Tibial artery (tissue), 4 donors: ENCODE results near the gene POLD1.

Experiments
- DNase-seq, 2 donors: peaks; one replicate each; pipeline ENCODE4 v3.0.0-alpha.2; 2019
- H3K27ac ChIP-seq, 2 donors: fragments of 200-600 bp; sonication (generic) in 1 of 2; 1 replicate in 1 of 2; 2 replicates in 1 of 2; pipeline ENCODE4 v1.5.1; 2018 to 2019; ENCODE audit warnings: mild to moderate bottlenecking in 1 of 2
- H3K27me3 ChIP-seq, 2 donors: fragments of 200-600 bp; sonication (generic) in 1 of 2; one replicate each; pipeline versions ENCODE4 v1.5.1 to v1.6.0; 2016 to 2019
- H3K36me3 ChIP-seq, 3 donors: fragments of 200-600 bp; sonication (generic) in 2 of 3; one replicate each; pipeline ENCODE4 v1.5.1; 2016 to 2019; ENCODE audit warnings: mild to moderate bottlenecking in 2 of 3
- H3K4me1 ChIP-seq, 4 donors: fragments of 200-600 bp; sonication (generic) in 2 of 4; 1 replicate in 3 of 4; 2 replicates in 1 of 4; pipeline ENCODE4 v1.5.1; 2016 to 2019
- H3K4me3 ChIP-seq, 2 donors: fragments of 200-600 bp; sonication (generic) in 1 of 2; 1 replicate in 1 of 2; 2 replicates in 1 of 2; pipeline ENCODE4 v1.5.1; 2018 to 2019; ENCODE audit warnings: mild to moderate bottlenecking in 2 of 2
- H3K9me3 ChIP-seq, 3 donors: fragments of 200-600 bp; sonication (generic) in 1 of 3; one replicate each; pipeline ENCODE4 v1.5.1; 2016 to 2019
- intact Hi-C: fragments of 100-400 bp; cut with DNase I; formaldehyde crosslinking; loops from one replicate; pipeline ENCODE4 v1.15.0; 2023; ENCODE audit warnings: low total_unique reads
- TF ChIP-seq, protein P1 (sequence below), 2 experiments: fragments of 200-600 bp in 1 of 2; fragments of 450-650 bp in 1 of 2; IDR thresholded peaks; one replicate each; pipeline ENCODE4 v1.5.1; 2017 to 2019; ENCODE audit warnings: antibody characterized with exemption in 2 of 2, mild to moderate bottlenecking in 1 of 2, moderate library complexity in 1 of 2

Gene POLD1

DNA sequence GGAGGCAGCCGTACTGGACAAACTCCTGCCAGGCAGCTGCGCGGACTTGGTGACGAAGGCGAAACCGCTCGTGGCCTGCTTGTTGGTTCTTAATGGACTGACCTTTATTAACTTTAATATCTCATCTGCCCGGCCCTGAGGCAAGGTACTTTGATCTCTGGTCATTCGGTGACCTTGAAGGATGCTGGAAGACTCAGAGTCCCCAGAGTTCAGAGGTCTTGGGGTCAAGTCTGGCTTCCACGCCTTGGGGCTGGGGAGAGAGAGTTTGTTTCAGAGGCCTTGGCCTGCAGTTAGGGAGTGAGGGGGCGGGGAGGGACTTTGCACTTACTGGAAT, 82.5 kb downstream of the POLD1 start:
- no peak overlapping the region for H3K27ac ChIP-seq

DNA sequence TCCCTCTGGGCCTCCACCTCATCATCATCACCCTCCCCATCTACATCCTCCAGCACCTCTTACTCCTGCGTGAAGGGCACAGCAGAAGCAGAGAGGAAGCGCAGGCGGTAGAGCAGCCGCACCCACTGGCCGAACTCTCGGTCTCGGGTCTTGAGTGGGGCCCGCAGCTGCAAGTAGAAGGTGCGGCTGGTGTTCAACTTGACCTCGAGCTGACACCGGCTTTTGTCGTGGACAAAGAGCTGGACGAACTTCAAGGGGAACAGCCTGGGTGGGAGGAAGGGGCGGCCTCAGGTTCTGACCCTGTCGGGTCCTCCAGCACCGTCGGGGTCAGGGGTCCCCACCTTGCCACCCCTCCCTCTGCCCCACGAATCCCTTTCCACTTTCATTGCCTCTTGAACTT, 83.4 kb downstream of the POLD1 start:
- DNase-seq, result no peak
- no peaks in the 10 kb centered on the region for H3K36me3 ChIP-seq
- no peaks in the 10 kb centered on the region for H3K9me3 ChIP-seq
- H3K27ac ChIP-seq, result no peak overlapping the region
- TF ChIP-seq, protein P1, sequence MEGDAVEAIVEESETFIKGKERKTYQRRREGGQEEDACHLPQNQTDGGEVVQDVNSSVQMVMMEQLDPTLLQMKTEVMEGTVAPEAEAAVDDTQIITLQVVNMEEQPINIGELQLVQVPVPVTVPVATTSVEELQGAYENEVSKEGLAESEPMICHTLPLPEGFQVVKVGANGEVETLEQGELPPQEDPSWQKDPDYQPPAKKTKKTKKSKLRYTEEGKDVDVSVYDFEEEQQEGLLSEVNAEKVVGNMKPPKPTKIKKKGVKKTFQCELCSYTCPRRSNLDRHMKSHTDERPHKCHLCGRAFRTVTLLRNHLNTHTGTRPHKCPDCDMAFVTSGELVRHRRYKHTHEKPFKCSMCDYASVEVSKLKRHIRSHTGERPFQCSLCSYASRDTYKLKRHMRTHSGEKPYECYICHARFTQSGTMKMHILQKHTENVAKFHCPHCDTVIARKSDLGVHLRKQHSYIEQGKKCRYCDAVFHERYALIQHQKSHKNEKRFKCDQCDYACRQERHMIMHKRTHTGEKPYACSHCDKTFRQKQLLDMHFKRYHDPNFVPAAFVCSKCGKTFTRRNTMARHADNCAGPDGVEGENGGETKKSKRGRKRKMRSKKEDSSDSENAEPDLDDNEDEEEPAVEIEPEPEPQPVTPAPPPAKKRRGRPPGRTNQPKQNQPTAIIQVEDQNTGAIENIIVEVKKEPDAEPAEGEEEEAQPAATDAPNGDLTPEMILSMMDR (IDR thresholded peaks at IDR 0.05), result no peak
- intact Hi-C loops, result no loop called here
- H3K27me3 ChIP-seq, result peaks cover 0 to 52% of the 10 kb centered on the region in 2 donors
- no peaks in the 10 kb centered on the region for H3K4me1 ChIP-seq
- no peak overlapping the region for H3K4me3 ChIP-seq

More for the DNA sequence above, 82.5 kb downstream of the POLD1 start:
- H3K4me1 ChIP-seq, result no peaks in the 10 kb centered on the region
- H3K27me3 ChIP-seq, result peaks cover 0 to 61% of the 10 kb centered on the region in 2 donors
- H3K4me3 ChIP-seq, result no peak overlapping the region
- intact Hi-C loops, result no loop called here
- TF ChIP-seq, protein P1 (IDR thresholded peaks at IDR 0.05), result no peak
- no peaks in the 10 kb centered on the region for H3K36me3 ChIP-seq
- no peak for DNase-seq
- no peaks in the 10 kb centered on the region for H3K9me3 ChIP-seq
